Kidney epithelial cell (primary cell): ENCODE data around the gene SLC35F6. TPM values are rescaled to one million over a fixed set of nuclear protein-coding genes. Genes with fewer than 3 reads are reported as not detected.

Source experiments
- DNase-seq: peaks from one replicate; pipeline ENCODE4 v3.0.0-alpha.2; 2010; ENCODE audit warnings: low read depth
- H3K27me3 ChIP-seq: 2 replicates; pipeline ENCODE4 v1.6.0; 2011; ENCODE audit warnings: low read length; ENCODE audit not compliant: control insufficient read depth, insufficient read depth
- H3K36me3 ChIP-seq: 2 replicates; pipeline ENCODE4 v1.5.1; 2011; ENCODE audit warnings: low read length; ENCODE audit not compliant: control insufficient read depth, insufficient read depth
- H3K4me3 ChIP-seq: 2 replicates; pipeline ENCODE4 v1.5.1; 2011; ENCODE audit warnings: low read depth, mild to moderate bottlenecking, control low read depth, low read length
- CTCF ChIP-seq: IDR thresholded peaks from 2 replicates; pipeline ENCODE4 v1.5.1; 2011; ENCODE audit warnings: mild to moderate bottlenecking, moderate library complexity, low read length, control low read depth, inconsistent platforms; ENCODE audit not compliant: insufficient read depth, poor library complexity, severe bottlenecking
- total RNA-seq: library from RNA; depleted of rRNA; stranded (reverse); fragments of >200 nt; gene quantifications from 2 replicates; pipeline ENCODE4 v1.2.3, GENCODE V29; 2015

SLC35F6 gene
- total RNA-seq, 1 donor from 2014 or later = 80.5 TPM

- no peak for DNase-seq
- no peak for TF ChIP-seq CTCF
- no peak overlapping the region for H3K4me3 ChIP-seq
- no peaks in the 10 kb centered on the region for H3K36me3 ChIP-seq
- H3K27me3 ChIP-seq = peaks cover 8% of the 10 kb centered on the region
These were observed 40.6 kb upstream of the SLC35F6 start for GRCh38 chr2:26723475-26723874.

- TF ChIP-seq CTCF = no peak
- H3K4me3 ChIP-seq = no peak overlapping the region
- peaks cover 8% of the 10 kb centered on the region for H3K27me3 ChIP-seq
- H3K36me3 ChIP-seq = no peaks in the 10 kb centered on the region
- no peak for DNase-seq
These were observed 39.9 kb upstream of the SLC35F6 start for GRCh38 chr2:26723991-26724750.

GRCh38 chr2:26724784-26725520 is 39.1 kb upstream of the SLC35F6 start:
- Histone ChIP-seq H3K36me3 (no peaks in the 10 kb centered on the region), H3K27me3 (peaks cover 8% of the 10 kb centered on the region), H3K4me3 (no peak overlapping the region)
- DNase-seq = no peak
- no peak for TF ChIP-seq CTCF

GRCh38 chr2:26725521-26725820 is 38.6 kb upstream of the SLC35F6 start:
- Histone ChIP-seq H3K4me3 (no peak overlapping the region), H3K36me3 (no peaks in the 10 kb centered on the region), H3K27me3 (peaks cover 8% of the 10 kb centered on the region)
- TF ChIP-seq CTCF = no peak
- DNase-seq = no peak

- no peak for TF ChIP-seq CTCF
- DNase-seq = no peak
- Histone ChIP-seq H3K36me3 (no peaks in the 10 kb centered on the region), H3K4me3 (no peak overlapping the region), H3K27me3 (peaks cover 8% of the 10 kb centered on the region)
These were observed 37.9 kb upstream of the SLC35F6 start for GRCh38 chr2:26726228-26726627.
